ENCODE data around the gene RPSA. TPM values are rescaled to one million over a fixed set of nuclear protein-coding genes. Genes with fewer than 3 reads are reported as not detected.

The RPSA gene
- total RNA-seq, 1 experiment from 2014 or later, result 2,077 TPM

GRCh38 chr3:39448506-39449233, 42.1 kb downstream of the RPSA start:
- TF ChIP-seq CTCF (conservative IDR thresholded peaks at IDR 0.05), result no peak
- Mint-ChIP-seq H3K4me3 (no peak overlapping the region), H3K27me3 (ENCODE audit: low read depth) (no peaks in the 10 kb centered on the region; the same call in 1 of the 2 replicates), H3K9me3 (no peaks in the 10 kb centered on the region), H3K36me3 (ENCODE audit: insufficient read depth in 1 of 3, low read depth in 3 of 3) (no peaks in the 10 kb centered on the region), H3K4me1 (peaks cover 7 to 9% of the 10 kb centered on the region in 2 experiments), H3K27ac (no peak overlapping the region)
- Histone ChIP-seq H3K27ac (ENCODE audit: insufficient read length, low read depth, low read length) (no peak overlapping the region), H3K23ac (ENCODE audit: insufficient read length, low read depth, low read length) (no peak overlapping the region), H2AFZ (ENCODE audit: low read length) (no peak overlapping the region), H2BK5ac (ENCODE audit: insufficient read length, low read length) (no peak overlapping the region), H3K14ac (ENCODE audit: insufficient read depth, low read length) (no peak overlapping the region), H2AK5ac (ENCODE audit: insufficient read length, low read length) (no peak overlapping the region), H3K4me2 (ENCODE audit: insufficient read depth, insufficient read length, low read length) (no peak overlapping the region), H2BK12ac (ENCODE audit: insufficient read length, low read depth, low read length) (no peak overlapping the region), H3K18ac (ENCODE audit: insufficient read length, low read depth, low read length) (no peak overlapping the region), H3T11ph (ENCODE audit: low read length) (no peak overlapping the region), H3K9me3 (ENCODE audit: control insufficient read depth, low read depth, low read length) (no peaks in the 10 kb centered on the region), H4K5ac (ENCODE audit: insufficient read length, low read depth, low read length) (no peak overlapping the region), H4K8ac (replicated peaks; ENCODE audit: insufficient read length, low read depth, low read length) (no peak overlapping the region), H3K27me3 (ENCODE audit: insufficient read depth, low read length) (no peaks in the 10 kb centered on the region), H3K4ac (ENCODE audit: low read depth, low read length) (no peak overlapping the region), H3K79me1 (ENCODE audit: insufficient read depth, low read depth, low read length, poor library complexity, severe bottlenecking) (no peaks in the 10 kb centered on the region), H2BK15ac (ENCODE audit: low read depth, low read length) (no peak overlapping the region), H3K23me2 (ENCODE audit: insufficient read length, low read depth, low read length, poor library complexity, severe bottlenecking) (no peaks in the 10 kb centered on the region), H2BK20ac (ENCODE audit: low read depth, low read length, poor library complexity, severe bottlenecking) (no peak overlapping the region), H3K56ac (ENCODE audit: insufficient read length, low read depth, low read length) (no peak overlapping the region), H3K4me1 (ENCODE audit: insufficient read depth, low read length) (no peaks in the 10 kb centered on the region), H4K91ac (ENCODE audit: insufficient read length, low read depth, low read length) (no peak overlapping the region), H3K9ac (ENCODE audit: extremely low read depth, insufficient read length, low read length) (no peak overlapping the region), H2BK120ac (ENCODE audit: low read depth, low read length, poor library complexity, severe bottlenecking) (no peak overlapping the region), H4K20me1 (ENCODE audit: control insufficient read depth, insufficient read depth, insufficient read length) (no peaks in the 10 kb centered on the region), H3K79me2 (ENCODE audit: insufficient read depth, low read length) (no peaks in the 10 kb centered on the region)
- WGBS (ENCODE audit: extremely low coverage, insufficient read length, low lambda C conversion rate), result no CpG with 5 or more reads among the region's 10 CpGs
- no peak for DNase-seq
